ENCODE data around the gene ZNF592. TPM values are rescaled to one million over a fixed set of nuclear protein-coding genes. Genes with fewer than 3 reads are reported as not detected.

The ZNF592 gene
- total and polyA plus RNA-seq, 2 of the 13 experiments (the other 11 are each of a cell fraction or from before 2014, with no cell fraction given), result 8.2 to 9.8 TPM

GRCh38 chr15:84846269-84846668 is 97.9 kb downstream of the ZNF592 start:
- Histone ChIP-seq H3K4me3 (replicated peaks in 1 of 3; ENCODE audit: insufficient read depth in 1 of 3, low read depth in 2 of 3, low read length in 3 of 3) (no peak overlapping the region), H3K4me2 (ENCODE audit: low read depth, low read length) (no peak overlapping the region), H3K4me1 (ENCODE audit: insufficient read depth, low read length) (peaks cover 37% of the 10 kb centered on the region), H2AFZ (ENCODE audit: low read length) (no peak overlapping the region), H3K27me3 (ENCODE audit: control insufficient read depth in 1 of 2, insufficient read depth in 2 of 2, low read length in 2 of 2) (peaks cover 0 to 4% of the 10 kb centered on the region in 2 experiments; a peak in 1 of 5 replicates), H3K27ac (ENCODE audit: extremely low read length, insufficient read depth, low read length) (no peak overlapping the region), H3K9ac (ENCODE audit: insufficient read depth, low read depth, low read length) (no peak overlapping the region), H3K9me3 (ENCODE audit: low read length) (peaks cover 7% of the 10 kb centered on the region; the same call in 1 of the 2 replicates), H3K36me3 (replicated peaks in 1 of 2; ENCODE audit: control insufficient read depth in 1 of 2, insufficient read depth in 2 of 2, low read length in 2 of 2) (no peaks in the 10 kb centered on the region), H3K79me2 (ENCODE audit: insufficient read depth, low read length) (no peaks in the 10 kb centered on the region), H4K20me1 (ENCODE audit: insufficient read depth, low read length) (no peaks in the 10 kb centered on the region)
- DNase-seq (ENCODE audit: low spot score), result no peak
- intact Hi-C loops (cut with micrococcal nuclease; ENCODE audit: unreplicated experiment) (no loop called here), in situ Hi-C loops (cut with HindIII; ENCODE audit: extremely low pct_ligation_motif_present, low pct_unique_long_range_greater_than_20kb) (loop anchor here (25.0 kb wide), 1 partner anchor 316 kb away; no protein-coding TSS in a partner anchor)
- CTCF ChIA-PET (ENCODE audit: low intra/inter-chr PET ratio, low total read pairs), result interaction anchor here (1.7 to 2.9 kb wide), 3 partner anchors 20 to 89 kb away, joined by 5 to 30 read pairs (median 9); no protein-coding TSS in a partner anchor
- TF ChIP-seq, protein P1, sequence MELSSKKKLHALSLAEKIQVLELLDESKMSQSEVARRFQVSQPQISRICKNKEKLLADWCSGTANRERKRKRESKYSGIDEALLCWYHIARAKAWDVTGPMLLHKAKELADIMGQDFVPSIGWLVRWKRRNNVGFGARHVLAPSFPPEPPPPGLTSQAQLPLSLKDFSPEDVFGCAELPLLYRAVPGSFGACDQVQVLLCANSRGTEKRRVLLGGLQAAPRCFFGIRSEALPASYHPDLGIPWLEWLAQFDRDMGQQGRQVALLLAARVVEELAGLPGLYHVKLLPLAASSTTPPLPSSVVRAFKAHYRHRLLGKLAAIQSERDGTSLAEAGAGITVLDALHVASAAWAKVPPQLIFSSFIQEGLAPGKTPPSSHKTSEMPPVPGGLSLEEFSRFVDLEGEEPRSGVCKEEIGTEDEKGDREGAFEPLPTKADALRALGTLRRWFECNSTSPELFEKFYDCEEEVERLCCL (CRISPR knock-in tag; IDR thresholded peaks at IDR 0.05; ENCODE audit: borderline replicate concordance), result no peak
- no peak for TF ChIP-seq ZNF367 (CRISPR knock-in tag; IDR thresholded peaks at IDR 0.05; ENCODE audit: borderline replicate concordance)
- no peak for TF ChIP-seq TBL1XR1 (IDR thresholded peaks at IDR 0.05; ENCODE audit: borderline replicate concordance, low read length, partially characterized antibody)
- TF ChIP-seq ZNF773 (CRISPR knock-in tag; IDR thresholded peaks at IDR 0.05; ENCODE audit: borderline replicate concordance), result no peak
- no peak for TF ChIP-seq GZF1 (CRISPR knock-in tag; IDR thresholded peaks at IDR 0.05)
- TF ChIP-seq, protein P2, sequence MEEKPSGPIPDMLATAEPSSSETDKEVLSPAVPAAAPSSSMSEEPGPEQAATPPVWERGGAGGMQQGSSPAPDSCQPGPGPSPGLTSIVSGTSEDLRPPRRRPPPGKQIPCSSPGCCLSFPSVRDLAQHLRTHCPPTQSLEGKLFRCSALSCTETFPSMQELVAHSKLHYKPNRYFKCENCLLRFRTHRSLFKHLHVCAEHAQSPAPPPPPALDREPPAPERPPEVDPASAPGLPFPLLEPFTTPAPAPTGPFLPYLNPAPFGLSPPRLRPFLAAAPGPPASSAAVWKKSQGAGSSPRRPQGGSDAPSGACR (CRISPR knock-in tag; IDR thresholded peaks at IDR 0.05), result no peak
- no peak for TF ChIP-seq NRL (CRISPR knock-in tag; IDR thresholded peaks at IDR 0.05; ENCODE audit: borderline replicate concordance)
- no peak for TF ChIP-seq ESRRA (CRISPR knock-in tag; IDR thresholded peaks at IDR 0.05; ENCODE audit: low read depth)
- no peak for TF ChIP-seq SNAI1 (CRISPR knock-in tag; IDR thresholded peaks at IDR 0.05; ENCODE audit: borderline replicate concordance)
- TF ChIP-seq ZSCAN30 (CRISPR knock-in tag; IDR thresholded peaks at IDR 0.05), result no peak
- TF ChIP-seq CC2D1A (CRISPR knock-in tag; IDR thresholded peaks at IDR 0.05), result no peak
- no peak for FAIRE-seq
- BruUV-seq (replicated peaks), result no TSS peak
- WGBS (ENCODE audit: low lambda C conversion rate), result 29% methylated on average over 1 of the region's 1 CpG
- no peak for ATAC-seq
- POLR2A ChIA-PET, result no interaction called here
